ENCODE measurements around the gene GSTK1. TPM values are rescaled to one million over a fixed set of nuclear protein-coding genes. Genes with fewer than 3 reads are reported as not detected.

The GSTK1 gene
- total and polyA plus RNA-seq, 9 of the 15 experiments (the other 6 are each of a cell fraction or from before 2014, with no cell fraction given), result 155 to 441 (median 233) TPM

- TF ChIP-seq CREB5 (CRISPR knock-in tag; IDR thresholded peaks at IDR 0.05) (no peak), CBX1 (IDR thresholded peaks at IDR 0.05; ENCODE audit: low read depth) (peak; percentile 85), DPF2 (IDR thresholded peaks at IDR 0.05) (0 out of 2 replicates have a peak, but pooled peaks have one; percentile 48), ARID1B (IDR thresholded peaks at IDR 0.05) (peak; percentile 9; the same call in 1 of the 2 replicates), SREBF1 (IDR thresholded peaks at IDR 0.05; ENCODE audit: borderline replicate concordance, low read depth, low read length) (no peak), ERF (CRISPR knock-in tag; IDR thresholded peaks at IDR 0.05) (peak; percentile 92), SMARCA4 (IDR thresholded peaks at IDR 0.05) (no peak; the same call in 1 of the 2 replicates), PRPF4 (IDR thresholded peaks at IDR 0.05; ENCODE audit: insufficient read depth, low read depth, low read length, poor library complexity, severe bottlenecking) (peak; percentile 74), HLTF (IDR thresholded peaks at IDR 0.05) (peak; percentile 82; the same call in 1 of the 2 replicates), TFE3 (CRISPR knock-in tag; IDR thresholded peaks at IDR 0.05) (no peak), SRSF1 (IDR thresholded peaks at IDR 0.05; ENCODE audit: low read depth, low read length) (no peak), GABPA (tag; conservative IDR thresholded peaks at IDR 0.05; ENCODE audit: low read depth) (peak; percentile 1; the same call in 1 of the 2 replicates), ZNF639 (CRISPR knock-in tag; conservative IDR thresholded peaks at IDR 0.05 in 1 of 2, IDR thresholded peaks at IDR 0.05 in 1 of 2) (peak in 1 of 2 experiments; percentile 90; a peak in 2 of 4 replicates), CREM (IDR thresholded peaks at IDR 0.05; ENCODE audit: low read depth) (peak; percentile 53), PPARD (CRISPR knock-in tag; IDR thresholded peaks at IDR 0.05) (no peak), ASH1L (IDR thresholded peaks at IDR 0.05; ENCODE audit: borderline replicate concordance, low read depth, partially characterized antibody) (peak; percentile 71), SIX5 (IDR thresholded peaks at IDR 0.05; ENCODE audit: borderline replicate concordance in 1 of 2, insufficient read depth in 1 of 2, low read depth in 1 of 2, low read length in 2 of 2) (no peak), NFATC3 (IDR thresholded peaks at IDR 0.05) (peak; percentile 82; the same call in 1 of the 2 replicates)
- TF ChIP-seq, protein P1, sequence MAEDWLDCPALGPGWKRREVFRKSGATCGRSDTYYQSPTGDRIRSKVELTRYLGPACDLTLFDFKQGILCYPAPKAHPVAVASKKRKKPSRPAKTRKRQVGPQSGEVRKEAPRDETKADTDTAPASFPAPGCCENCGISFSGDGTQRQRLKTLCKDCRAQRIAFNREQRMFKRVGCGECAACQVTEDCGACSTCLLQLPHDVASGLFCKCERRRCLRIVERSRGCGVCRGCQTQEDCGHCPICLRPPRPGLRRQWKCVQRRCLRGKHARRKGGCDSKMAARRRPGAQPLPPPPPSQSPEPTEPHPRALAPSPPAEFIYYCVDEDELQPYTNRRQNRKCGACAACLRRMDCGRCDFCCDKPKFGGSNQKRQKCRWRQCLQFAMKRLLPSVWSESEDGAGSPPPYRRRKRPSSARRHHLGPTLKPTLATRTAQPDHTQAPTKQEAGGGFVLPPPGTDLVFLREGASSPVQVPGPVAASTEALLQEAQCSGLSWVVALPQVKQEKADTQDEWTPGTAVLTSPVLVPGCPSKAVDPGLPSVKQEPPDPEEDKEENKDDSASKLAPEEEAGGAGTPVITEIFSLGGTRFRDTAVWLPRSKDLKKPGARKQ (CRISPR knock-in tag; IDR thresholded peaks at IDR 0.05), result peak; percentile 96
These were observed 24.9 kb downstream of the GSTK1 start, which contains the start of gene CASP2 (continued) for GRCh38 chr7:143287935-143288826.

Measured in K562 (cell line).